ENCODE results near the gene BCAS3. TPM values are rescaled to one million over a fixed set of nuclear protein-coding genes. Genes with fewer than 3 reads are reported as not detected.

Gene BCAS3
- total RNA-seq, 2 experiments from 2014 or later: 5.1 to 6.9 TPM

DNA sequence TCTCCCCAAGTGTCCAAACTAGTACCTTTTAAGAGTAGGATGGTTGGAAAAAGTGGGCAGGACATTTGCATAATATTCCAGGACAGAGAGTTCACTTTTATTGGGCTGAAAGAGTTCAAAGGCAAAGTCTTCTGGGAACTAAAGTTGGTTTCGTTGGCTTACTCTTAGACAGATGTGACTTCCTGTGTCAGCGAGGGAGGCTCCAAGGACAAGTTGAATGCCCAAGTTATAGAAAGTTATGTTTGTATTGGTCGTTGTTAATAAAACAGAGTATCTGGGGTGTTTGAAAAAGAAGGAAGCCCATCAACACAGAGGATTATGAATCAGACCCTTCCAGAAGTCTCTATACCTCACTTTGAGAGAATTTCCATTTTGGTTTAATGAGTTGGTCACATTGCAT is 604.7 kb downstream of the BCAS3 start:
- POLR2A ChIA-PET: no interaction called here

DNA sequence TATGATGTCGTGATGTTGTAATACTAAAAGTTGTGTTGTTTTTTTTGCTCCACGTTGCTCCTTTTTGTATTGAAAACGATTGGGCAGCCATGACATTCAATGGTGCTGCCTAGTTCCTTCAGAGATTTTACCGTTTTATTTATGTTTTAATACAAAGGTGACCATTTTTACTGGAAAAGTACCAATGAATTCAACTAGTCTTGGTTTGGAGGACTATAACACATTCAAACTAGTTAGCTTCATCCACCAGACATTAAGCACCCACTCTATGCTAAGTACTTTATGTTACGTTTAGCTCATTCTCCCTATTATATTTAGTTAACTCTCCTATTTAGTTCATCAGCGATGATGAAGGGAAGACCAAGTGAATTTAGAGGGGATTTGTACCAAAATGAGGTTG is 605.4 kb downstream of the BCAS3 start:
- no peaks in the 10 kb centered on the region for H3K27me3 Mint-ChIP-seq
- intact Hi-C loops (cut with micrococcal nuclease): no loop called here
- H3K4me3 Mint-ChIP-seq: no peak overlapping the region
- H3K9me3 Mint-ChIP-seq: peaks cover 2% of the 10 kb centered on the region
- H3K36me3 Mint-ChIP-seq (ENCODE audit: low read depth): no peaks in the 10 kb centered on the region
- no peak overlapping the region for H3K27ac Mint-ChIP-seq
- CTCF ChIA-PET: no interaction called here
- H3K4me1 Mint-ChIP-seq (ENCODE audit: low read depth): peaks cover 26% of the 10 kb centered on the region
- TF ChIP-seq, protein P1, sequence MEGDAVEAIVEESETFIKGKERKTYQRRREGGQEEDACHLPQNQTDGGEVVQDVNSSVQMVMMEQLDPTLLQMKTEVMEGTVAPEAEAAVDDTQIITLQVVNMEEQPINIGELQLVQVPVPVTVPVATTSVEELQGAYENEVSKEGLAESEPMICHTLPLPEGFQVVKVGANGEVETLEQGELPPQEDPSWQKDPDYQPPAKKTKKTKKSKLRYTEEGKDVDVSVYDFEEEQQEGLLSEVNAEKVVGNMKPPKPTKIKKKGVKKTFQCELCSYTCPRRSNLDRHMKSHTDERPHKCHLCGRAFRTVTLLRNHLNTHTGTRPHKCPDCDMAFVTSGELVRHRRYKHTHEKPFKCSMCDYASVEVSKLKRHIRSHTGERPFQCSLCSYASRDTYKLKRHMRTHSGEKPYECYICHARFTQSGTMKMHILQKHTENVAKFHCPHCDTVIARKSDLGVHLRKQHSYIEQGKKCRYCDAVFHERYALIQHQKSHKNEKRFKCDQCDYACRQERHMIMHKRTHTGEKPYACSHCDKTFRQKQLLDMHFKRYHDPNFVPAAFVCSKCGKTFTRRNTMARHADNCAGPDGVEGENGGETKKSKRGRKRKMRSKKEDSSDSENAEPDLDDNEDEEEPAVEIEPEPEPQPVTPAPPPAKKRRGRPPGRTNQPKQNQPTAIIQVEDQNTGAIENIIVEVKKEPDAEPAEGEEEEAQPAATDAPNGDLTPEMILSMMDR (IDR thresholded peaks at IDR 0.05): no peak
- POLR2A ChIA-PET: no interaction called here
- DNase-seq (no peak), ATAC-seq (no peak)

More for the DNA sequence above, 604.7 kb downstream of the BCAS3 start:
- intact Hi-C loops (cut with micrococcal nuclease): no loop called here
- peaks cover 2% of the 10 kb centered on the region for H3K9me3 Mint-ChIP-seq
- peaks cover 26% of the 10 kb centered on the region for H3K4me1 Mint-ChIP-seq (ENCODE audit: low read depth)
- CTCF ChIA-PET: interaction anchor here (1.0 kb wide), 1 partner anchor 107 kb away, joined by 3 read pairs; no protein-coding TSS in a partner anchor
- H3K36me3 Mint-ChIP-seq (ENCODE audit: low read depth): no peaks in the 10 kb centered on the region
- ATAC-seq (no peak), DNase-seq (no peak)
- H3K27me3 Mint-ChIP-seq: no peaks in the 10 kb centered on the region
- no peak overlapping the region for H3K4me3 Mint-ChIP-seq
- H3K27ac Mint-ChIP-seq: no peak overlapping the region
- TF ChIP-seq, protein P1 (IDR thresholded peaks at IDR 0.05): no peak

DNA sequence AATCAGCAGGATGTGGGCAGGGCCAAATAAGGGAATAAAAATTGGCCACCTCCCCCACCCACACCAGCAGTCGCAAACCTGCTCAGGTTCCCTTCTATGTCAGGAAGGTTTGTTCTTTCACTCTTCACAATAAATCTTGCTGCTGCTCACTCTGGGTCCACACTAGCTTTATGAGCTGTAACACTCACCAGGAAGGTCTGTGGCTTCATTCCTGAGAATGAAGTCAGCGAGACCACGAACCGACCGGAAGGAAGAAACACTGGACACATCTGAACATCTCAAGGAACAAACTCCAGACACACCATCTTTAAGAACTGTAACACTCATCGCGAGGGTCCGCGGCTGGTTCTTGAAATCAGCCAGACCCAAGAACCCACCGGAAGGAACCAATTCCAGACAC is 606.5 kb downstream of the BCAS3 start:
- TF ChIP-seq, protein P1 (IDR thresholded peaks at IDR 0.05): no peak
- Mint-ChIP-seq H3K36me3 (ENCODE audit: low read depth) (no peaks in the 10 kb centered on the region), H3K27me3 (no peaks in the 10 kb centered on the region), H3K4me3 (no peak overlapping the region), H3K9me3 (peaks cover 2% of the 10 kb centered on the region), H3K27ac (no peak overlapping the region), H3K4me1 (ENCODE audit: low read depth) (peaks cover 25% of the 10 kb centered on the region)
- CTCF ChIA-PET: no interaction called here
- intact Hi-C loops (cut with micrococcal nuclease): no loop called here
- POLR2A ChIA-PET: interaction anchor here (0.6 kb wide), 1 partner anchor 50 kb away, joined by 3 read pairs; no protein-coding TSS in a partner anchor
- ATAC-seq (no peak), DNase-seq (no peak)

DNA sequence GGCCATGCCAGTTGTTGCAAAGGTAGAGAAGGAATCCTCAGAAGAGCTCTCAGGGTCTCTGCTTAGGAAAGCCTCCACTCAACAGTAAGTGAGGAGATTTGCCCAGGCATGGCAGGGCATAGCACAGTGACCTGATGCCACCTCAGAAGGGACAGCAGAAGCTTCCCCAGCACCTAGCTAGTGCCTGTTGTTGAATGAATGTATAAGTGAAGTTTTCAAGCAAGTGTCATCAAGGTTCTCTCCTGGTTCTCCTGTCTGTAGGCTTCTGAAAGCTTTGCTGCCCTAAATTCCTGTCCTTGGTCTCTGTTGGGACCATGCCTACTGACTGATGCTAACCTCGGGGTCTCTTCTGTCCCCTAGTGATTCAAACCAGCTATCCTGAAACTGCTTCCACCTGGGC is 607.1 kb downstream of the BCAS3 start:
- CTCF ChIA-PET: no interaction called here
- ATAC-seq: no peak

DNA sequence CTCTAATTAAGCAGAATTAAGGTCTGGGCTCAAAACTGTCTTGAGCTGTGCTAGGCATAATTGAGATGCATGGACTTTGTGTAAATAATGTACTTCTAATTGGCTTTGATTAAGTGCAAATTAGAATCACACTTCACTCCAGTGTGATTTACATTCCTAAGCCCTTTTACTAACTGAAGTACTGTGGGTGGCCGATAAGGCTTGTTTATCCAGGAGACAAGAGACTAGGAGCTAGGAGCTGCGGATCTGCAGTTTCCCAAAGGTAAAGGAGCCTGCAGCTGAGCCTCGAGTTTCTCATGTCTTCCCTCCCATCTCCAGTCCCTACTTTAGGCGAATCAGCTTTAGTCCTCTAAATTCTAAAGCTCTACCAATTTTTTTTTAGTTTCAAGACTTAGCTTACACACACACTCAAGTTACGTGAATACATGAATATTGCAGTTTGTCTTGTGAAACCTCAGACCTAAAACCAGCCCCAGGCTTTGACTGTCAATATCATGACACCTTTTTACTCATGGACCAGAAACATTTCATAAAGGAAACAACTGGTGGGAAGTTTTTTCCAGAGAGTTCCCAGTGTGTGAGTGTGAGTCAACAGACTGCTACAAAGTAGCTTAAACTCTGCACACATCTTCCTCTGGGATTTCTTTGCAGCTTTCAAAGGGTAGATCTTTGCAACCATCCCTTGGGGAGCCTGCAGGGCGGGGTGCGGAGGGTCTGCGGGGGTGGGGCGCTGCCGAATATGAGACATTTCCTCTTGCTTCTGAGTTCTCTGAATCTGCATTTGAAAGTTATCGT is 608.1 kb downstream of the BCAS3 start:
- peaks cover 13% of the 10 kb centered on the region for H3K4me1 Mint-ChIP-seq (ENCODE audit: low read depth)
- TF ChIP-seq, protein P1 (IDR thresholded peaks at IDR 0.05): no peak
- intact Hi-C loops (cut with micrococcal nuclease): no loop called here
- H3K4me3 Mint-ChIP-seq: no peak overlapping the region
- ChIA-PET CTCF (no interaction called here), POLR2A (no interaction called here)
- DNase-seq: peak; percentile 35
- ATAC-seq: peak; percentile 47
- H3K27me3 Mint-ChIP-seq: no peaks in the 10 kb centered on the region
- no peak overlapping the region for H3K27ac Mint-ChIP-seq
- no peaks in the 10 kb centered on the region for H3K36me3 Mint-ChIP-seq (ENCODE audit: low read depth)
- H3K9me3 Mint-ChIP-seq: peaks cover 2% of the 10 kb centered on the region

More for the DNA sequence above, 607.1 kb downstream of the BCAS3 start:
- H3K27me3 Mint-ChIP-seq: no peaks in the 10 kb centered on the region
- no peak overlapping the region for H3K4me3 Mint-ChIP-seq
- peaks cover 22% of the 10 kb centered on the region for H3K4me1 Mint-ChIP-seq (ENCODE audit: low read depth)
- DNase-seq: no peak
- H3K9me3 Mint-ChIP-seq: peaks cover 2% of the 10 kb centered on the region
- TF ChIP-seq, protein P1 (IDR thresholded peaks at IDR 0.05): no peak
- intact Hi-C loops (cut with micrococcal nuclease): no loop called here
- POLR2A ChIA-PET: interaction anchor here (0.6 kb wide), 1 partner anchor 51 kb away, joined by 3 read pairs; no protein-coding TSS in a partner anchor
- no peak overlapping the region for H3K27ac Mint-ChIP-seq
- no peaks in the 10 kb centered on the region for H3K36me3 Mint-ChIP-seq (ENCODE audit: low read depth)

Measured in activated CD8-positive, alpha-beta T cell treated with anti-CD3 and anti-CD28 coated beads for 36 hours (primary cell).